ENCODE measurements around the gene ACSM3. TPM values are rescaled to one million over a fixed set of nuclear protein-coding genes. Genes with fewer than 3 reads are reported as not detected.
"Not testable (repeated sequence)": the region's sequence is repeated elsewhere in the genome, so short reads cannot be mapped to it uniquely, and the experiment has no call there.

ACSM3 gene
- total RNA-seq, 1 donor from 2014 or later = 34.6 TPM

- DNase-seq (ENCODE audit: low read depth) = no peak
Observed at GRCh38 chr16:20755238-20755637, 8.6 kb upstream of the ACSM3 start.

GRCh38 chr16:20755799-20756198, 8.0 kb upstream of the ACSM3 start:
- DNase-seq (ENCODE audit: low read depth) = not testable (repeated sequence)

GRCh38 chr16:20760346-20760745, 3.5 kb upstream of the ACSM3 start:
- DNase-seq (ENCODE audit: low read depth) = no peak

DNA sequence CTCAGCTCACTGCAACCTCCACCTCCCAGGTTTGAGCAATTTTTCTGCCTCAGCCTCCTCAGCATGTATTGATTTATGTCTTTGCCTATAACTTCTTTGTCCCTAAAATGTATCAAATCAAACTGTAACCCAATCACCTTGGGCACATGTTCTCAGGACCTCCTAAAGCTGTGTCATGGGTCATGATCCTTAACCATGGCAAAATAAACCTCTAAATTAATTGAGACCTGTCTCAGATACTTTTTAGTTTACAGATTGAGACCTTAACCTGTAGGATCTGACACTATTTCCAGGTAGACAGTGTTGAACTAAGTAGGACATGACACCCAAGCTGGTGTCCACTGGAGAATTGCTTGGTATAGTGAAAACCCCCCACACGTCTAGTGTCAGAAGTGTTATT, 2.6 kb upstream of the ACSM3 start:
- no peak for DNase-seq (ENCODE audit: low read depth)

DNA sequence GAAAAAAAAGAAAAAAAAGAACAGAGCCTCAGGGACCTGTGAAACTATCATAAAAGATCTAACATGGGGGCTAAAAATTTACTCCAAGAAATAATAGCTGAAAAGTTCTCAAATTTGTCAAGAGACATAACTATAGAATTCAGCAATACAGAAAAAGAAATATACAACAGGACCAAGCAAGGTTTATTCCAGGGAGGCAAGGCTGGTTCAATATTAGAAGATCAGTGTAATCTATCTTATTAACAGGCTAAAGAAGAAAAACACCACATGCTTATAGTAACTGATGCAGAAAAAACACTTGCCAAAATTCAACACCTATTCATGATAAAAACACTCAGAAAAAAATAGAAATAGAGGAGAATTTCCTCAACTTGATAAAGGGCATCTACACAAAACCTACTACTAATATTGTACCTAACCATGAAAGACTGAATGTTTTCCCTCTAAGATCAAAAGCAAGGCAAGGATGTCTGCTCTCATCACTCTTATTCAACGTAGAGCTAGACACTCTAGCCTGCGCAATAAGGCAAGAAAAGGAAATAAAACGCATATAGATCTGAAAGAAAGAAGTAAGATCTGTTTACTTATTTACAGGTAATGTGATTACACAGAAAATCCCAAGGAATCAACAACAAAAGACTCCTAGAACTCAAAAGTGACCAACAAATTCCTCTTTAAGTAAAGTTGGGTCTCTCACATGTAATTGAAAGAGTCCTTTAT, 1.2 kb upstream of the ACSM3 start:
- DNase-seq (ENCODE audit: low read depth) = no peak

DNA sequence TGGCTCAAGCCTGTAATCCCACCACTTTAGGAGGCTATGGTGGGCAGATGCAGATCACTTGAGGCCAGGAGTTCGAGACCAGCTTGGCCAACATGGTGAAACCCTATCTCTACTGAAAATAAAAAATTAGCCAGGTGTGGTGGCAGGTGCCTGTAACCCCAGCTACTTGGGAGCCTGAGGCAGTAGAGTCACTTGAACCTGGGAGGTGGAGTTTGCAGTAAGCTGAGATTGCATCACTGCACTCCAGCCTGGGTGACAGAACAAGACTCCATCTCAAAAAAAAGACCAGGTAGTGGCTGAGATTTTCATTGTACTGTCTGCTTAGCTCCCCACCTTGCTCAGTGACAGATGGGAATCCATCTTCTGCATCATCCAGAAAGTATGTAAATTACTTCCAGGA, 634 bp downstream of the ACSM3 start:
- peak; percentile 35 for DNase-seq (ENCODE audit: low read depth)

GRCh38 chr16:20765732-20766131, 1.9 kb downstream of the ACSM3 start:
- DNase-seq (ENCODE audit: low read depth) = no peak

DNA sequence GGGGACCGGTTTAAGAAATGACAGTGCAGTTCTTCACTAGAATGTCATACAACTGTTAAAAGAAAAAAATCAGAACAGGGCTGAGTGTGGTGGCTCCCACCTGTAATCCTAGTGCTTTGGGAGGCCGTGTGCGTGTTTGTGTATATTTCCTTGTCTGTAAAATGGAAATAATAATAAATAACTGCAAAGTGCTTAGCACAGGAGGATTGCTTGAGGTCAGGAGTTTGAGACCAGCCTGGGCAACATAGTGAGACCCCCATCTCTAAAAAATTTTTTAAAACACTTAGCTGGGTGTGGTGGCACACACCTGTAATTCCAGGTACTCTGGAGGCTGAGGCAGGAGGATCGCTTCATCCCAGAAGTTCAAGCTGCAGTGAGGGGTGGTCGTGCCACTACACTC, 2.5 kb downstream of the ACSM3 start:
- no peak for DNase-seq (ENCODE audit: low read depth)

DNA sequence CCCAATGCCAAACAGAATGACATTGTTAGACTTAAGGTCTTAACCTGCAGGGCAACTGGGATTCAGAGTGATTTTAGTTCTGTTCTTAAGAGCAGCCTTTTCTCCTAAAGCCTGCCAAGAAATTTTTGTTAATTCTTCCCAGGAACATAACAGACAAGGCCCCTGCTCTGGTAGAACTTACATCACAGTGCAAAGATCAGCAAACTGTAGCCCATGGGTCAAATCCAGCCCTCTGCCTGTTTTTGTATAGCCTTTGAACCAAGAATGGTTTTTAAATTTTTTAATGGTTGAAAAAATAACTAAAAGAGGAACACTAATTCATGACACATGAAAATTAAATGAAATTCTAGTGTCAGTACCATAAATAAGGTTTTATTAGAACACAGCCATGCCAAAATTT, 3.8 kb downstream of the ACSM3 start:
- DNase-seq (ENCODE audit: low read depth) = no peak

- DNase-seq (ENCODE audit: low read depth) = peak; percentile 72
Observed at GRCh38 chr16:20768121-20768520, 4.3 kb downstream of the ACSM3 start.

- no peak for DNase-seq (ENCODE audit: low read depth)
Observed at GRCh38 chr16:20768818-20769217, 5.0 kb downstream of the ACSM3 start.

GRCh38 chr16:20773679-20774078, 9.9 kb downstream of the ACSM3 start:
- DNase-seq (ENCODE audit: low read depth) = no peak

- peak; percentile 80 for DNase-seq (ENCODE audit: low read depth)
Observed at GRCh38 chr16:20774703-20775362, 11.0 kb downstream of the ACSM3 start.

- DNase-seq (ENCODE audit: low read depth) = no peak
Observed at GRCh38 chr16:20781697-20782096, 17.9 kb downstream of the ACSM3 start.

GRCh38 chr16:20782470-20782869, 18.7 kb downstream of the ACSM3 start:
- DNase-seq (ENCODE audit: low read depth) = no peak

GRCh38 chr16:20784204-20784603, 20.4 kb downstream of the ACSM3 start:
- DNase-seq (ENCODE audit: low read depth) = no peak

DNA sequence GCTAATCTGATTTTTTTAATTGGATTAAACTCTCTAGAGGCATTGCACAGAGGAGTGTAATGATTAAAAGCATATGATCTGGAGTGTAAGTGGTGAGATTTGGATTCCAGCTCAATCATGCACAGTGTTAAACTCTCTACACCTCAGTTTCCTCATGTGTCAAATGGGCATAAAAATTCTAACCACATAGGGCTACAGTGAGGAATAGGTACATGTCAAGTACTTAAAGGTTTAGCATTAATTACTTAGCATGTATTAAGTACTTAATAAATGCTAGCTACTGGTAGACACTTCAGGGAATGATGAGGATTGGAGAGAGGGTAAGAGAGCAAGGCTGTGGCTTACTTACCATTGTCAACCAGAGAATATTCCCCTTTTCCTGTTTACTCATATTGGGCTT, 25.3 kb downstream of the ACSM3 start:
- no peak for DNase-seq (ENCODE audit: low read depth)

GRCh38 chr16:20791923-20792612, 28.3 kb downstream of the ACSM3 start:
- no peak for DNase-seq (ENCODE audit: low read depth)

GRCh38 chr16:20798364-20798763, 34.5 kb downstream of the ACSM3 start:
- DNase-seq (ENCODE audit: low read depth) = no peak

DNA sequence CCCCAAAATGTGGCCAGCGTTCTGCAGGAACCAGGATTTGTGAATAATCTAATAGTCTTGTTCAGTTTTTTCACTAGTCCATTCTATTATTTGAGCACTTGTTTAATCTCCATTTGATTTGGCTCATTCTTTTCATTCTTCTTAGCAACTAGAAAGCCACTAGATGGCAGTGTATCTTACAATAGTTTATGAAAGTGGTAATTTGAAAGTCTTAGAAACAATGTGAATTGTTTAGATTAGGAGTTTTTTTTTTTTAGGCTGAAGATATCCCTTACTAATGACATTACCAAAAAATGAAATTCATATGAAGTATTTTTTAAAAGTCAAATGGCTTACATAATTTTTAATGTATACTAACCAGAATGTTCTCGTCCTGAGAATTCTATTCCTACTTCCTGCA, 35.8 kb downstream of the ACSM3 start:
- DNase-seq (ENCODE audit: low read depth) = peak; percentile 42

DNA sequence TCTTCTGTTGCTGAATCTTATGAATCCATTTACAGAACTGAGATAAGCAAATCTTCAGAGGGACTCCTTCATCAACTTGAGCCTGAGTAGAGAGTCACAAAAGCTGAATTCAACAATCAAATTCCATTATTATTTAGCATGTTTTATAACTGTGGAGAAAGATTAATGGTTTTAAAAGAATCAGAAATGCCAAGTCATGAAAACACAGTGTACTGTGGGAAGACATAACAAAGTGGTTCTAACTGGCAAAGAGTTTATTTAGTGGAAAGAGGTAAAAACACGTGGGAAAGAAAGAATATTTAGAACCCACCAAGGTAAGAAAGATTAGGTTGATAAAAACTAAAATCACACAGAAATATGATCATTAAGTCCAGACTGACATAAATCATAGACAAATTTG, 37.5 kb downstream of the ACSM3 start:
- DNase-seq (ENCODE audit: low read depth) = no peak

- DNase-seq (ENCODE audit: low read depth) = no peak
Observed at GRCh38 chr16:20803192-20803560, 39.4 kb downstream of the ACSM3 start.

DNA sequence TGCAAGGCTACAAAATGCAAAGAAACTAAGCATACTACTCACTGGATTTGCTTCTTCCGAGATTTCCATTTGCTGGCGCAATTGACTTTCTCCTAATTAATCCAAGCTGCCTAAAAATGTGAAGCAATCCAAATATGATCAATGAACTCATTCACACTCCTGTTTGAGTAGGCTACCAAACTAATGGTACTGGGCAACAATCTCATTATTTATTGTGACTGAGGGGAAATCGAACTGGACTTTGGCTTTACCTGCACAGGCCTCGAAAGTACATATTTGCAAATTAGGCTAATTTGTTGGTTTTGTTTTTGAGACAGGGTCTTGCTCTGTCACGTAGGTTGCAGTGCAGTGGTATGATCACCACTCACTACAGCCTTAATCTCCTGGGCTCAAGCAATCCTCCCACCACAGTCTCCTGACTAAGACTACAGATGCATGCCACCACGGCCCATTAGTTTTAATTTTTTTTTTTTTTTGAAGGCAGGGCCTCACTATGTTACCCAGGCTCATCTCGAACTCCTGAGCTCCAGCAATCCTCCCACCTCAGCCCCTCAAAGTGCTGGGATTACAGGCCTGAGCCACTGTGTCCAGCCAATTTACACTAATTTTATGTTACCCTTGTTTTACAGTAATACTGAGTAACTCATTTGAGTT, 39.9 kb downstream of the ACSM3 start:
- peak; percentile 24 for DNase-seq (ENCODE audit: low read depth)

Measured in renal cortical epithelial cell (primary cell).